HepG2 (cell line): ENCODE data around the gene DYNC1LI1. TPM values are rescaled to one million over a fixed set of nuclear protein-coding genes. Genes with fewer than 3 reads are reported as not detected.

ENCODE experiments used
- ATAD3A ChIP-seq: sonication (generic); formaldehyde crosslinking; IDR thresholded peaks from 2 replicates; pipeline ENCODE4 v1.4.0; 2020; ENCODE audit warnings: missing genetic modification reagents
- JUNB ChIP-seq: sonication (generic); formaldehyde crosslinking; IDR thresholded peaks from 2 replicates; pipeline ENCODE4 v1.8.0; 2022; ENCODE audit warnings: missing genetic modification reagents, mild to moderate bottlenecking, borderline replicate concordance
- ZNF3 ChIP-seq: IDR thresholded peaks from 2 replicates; pipeline ENCODE4 v1.7.0; 2017; ENCODE audit warnings: inconsistent platforms
- ZNF75D ChIP-seq: sonication (generic); formaldehyde crosslinking; IDR thresholded peaks from 2 replicates; pipeline ENCODE4 v1.8.1; 2023; ENCODE audit warnings: missing genetic modification reagents, mild to moderate bottlenecking, borderline replicate concordance
- polyA plus RNA-seq, 8 experiments: library from polyadenylated mRNA; depleted of rRNA in 3 of 8; stranded (reverse) in 7 of 8; unstranded in 1 of 8; fragments of >200 nt; fragmentation: Illumina TruSeq in 4 of 8; extraction: Trizol in 4 of 8; gene quantifications; 2 replicates each; pipeline versions ENCODE4 v1.2.1 to v1.2.3, GENCODE V29; 2011 to 2016; ENCODE audit warnings: low read depth in 4 of 8, missing spikeins in 1 of 8, mixed read lengths in 1 of 8; ENCODE audit not compliant: insufficient read depth in 1 of 8
- total RNA-seq, 5 experiments: library from RNA; depleted of rRNA; stranded (reverse); fragments of >200 nt; fragmentation: Illumina TruSeq; extraction: Trizol; gene quantifications; 2 replicates each; pipeline ENCODE4 v1.2.3, GENCODE V29; 2016; ENCODE audit warnings: low read depth in 1 of 5
- TF ChIP-seq, protein P1 (sequence below): sonication (generic); formaldehyde crosslinking; IDR thresholded peaks from 2 replicates; pipeline ENCODE4 v1.4.0; 2020; ENCODE audit warnings: missing genetic modification reagents, borderline replicate concordance
- TF ChIP-seq, protein P2 (sequence below): sonication (generic); formaldehyde crosslinking; conservative IDR thresholded peaks from 2 replicates; pipeline ENCODE4 v1.4.0; 2020; ENCODE audit warnings: mild to moderate bottlenecking, missing genetic modification reagents, moderate library complexity
- TF ChIP-seq, protein P3 (sequence below): sonication (generic); formaldehyde crosslinking; IDR thresholded peaks from 2 replicates; pipeline ENCODE4 v1.4.0; 2020; ENCODE audit warnings: missing genetic modification reagents, borderline replicate concordance

Gene DYNC1LI1
- total and polyA plus RNA-seq, 2 of the 13 experiments (the other 11 are each of a cell fraction or from before 2014, with no cell fraction given) = 13.4 to 37.1 TPM

DNA sequence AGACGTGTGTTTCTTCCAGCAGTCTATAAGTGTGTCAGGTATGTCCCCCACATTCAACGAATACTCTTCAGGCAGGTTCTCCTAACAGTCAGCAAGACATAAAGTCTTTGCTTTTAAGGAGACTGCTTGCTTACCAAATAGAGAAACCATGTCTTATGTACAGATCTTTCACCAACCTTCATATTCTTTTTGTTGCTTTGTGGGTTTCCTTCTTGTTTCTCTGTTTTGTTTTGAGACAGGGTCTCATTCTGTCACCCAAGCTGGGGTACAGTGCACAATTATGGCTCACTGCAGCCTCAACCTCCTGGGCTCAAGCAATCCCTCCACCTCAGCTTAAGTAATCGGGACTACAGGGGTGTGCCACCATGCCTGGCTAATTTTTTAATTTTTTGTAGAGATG is 14.3 kb downstream of the DYNC1LI1 start (continued):
- TF ChIP-seq, protein P1, sequence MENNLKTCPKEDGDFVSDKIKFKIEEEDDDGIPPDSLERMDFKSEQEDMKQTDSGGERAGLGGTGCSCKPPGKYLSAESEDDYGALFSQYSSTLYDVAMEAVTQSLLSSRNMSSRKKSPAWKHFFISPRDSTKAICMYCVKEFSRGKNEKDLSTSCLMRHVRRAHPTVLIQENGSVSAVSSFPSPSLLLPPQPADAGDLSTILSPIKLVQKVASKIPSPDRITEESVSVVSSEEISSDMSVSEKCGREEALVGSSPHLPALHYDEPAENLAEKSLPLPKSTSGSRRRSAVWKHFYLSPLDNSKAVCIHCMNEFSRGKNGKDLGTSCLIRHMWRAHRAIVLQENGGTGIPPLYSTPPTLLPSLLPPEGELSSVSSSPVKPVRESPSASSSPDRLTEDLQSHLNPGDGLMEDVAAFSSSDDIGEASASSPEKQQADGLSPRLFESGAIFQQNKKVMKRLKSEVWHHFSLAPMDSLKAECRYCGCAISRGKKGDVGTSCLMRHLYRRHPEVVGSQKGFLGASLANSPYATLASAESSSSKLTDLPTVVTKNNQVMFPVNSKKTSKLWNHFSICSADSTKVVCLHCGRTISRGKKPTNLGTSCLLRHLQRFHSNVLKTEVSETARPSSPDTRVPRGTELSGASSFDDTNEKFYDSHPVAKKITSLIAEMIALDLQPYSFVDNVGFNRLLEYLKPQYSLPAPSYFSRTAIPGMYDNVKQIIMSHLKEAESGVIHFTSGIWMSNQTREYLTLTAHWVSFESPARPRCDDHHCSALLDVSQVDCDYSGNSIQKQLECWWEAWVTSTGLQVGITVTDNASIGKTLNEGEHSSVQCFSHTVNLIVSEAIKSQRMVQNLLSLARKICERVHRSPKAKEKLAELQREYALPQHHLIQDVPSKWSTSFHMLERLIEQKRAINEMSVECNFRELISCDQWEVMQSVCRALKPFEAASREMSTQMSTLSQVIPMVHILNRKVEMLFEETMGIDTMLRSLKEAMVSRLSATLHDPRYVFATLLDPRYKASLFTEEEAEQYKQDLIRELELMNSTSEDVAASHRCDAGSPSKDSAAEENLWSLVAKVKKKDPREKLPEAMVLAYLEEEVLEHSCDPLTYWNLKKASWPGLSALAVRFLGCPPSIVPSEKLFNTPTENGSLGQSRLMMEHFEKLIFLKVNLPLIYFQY (CRISPR knock-in tag) = no peak
- TF ChIP-seq ZNF75D (CRISPR knock-in tag) (no peak), ATAD3A (CRISPR knock-in tag) (no peak), JUNB (no peak), ZNF3 (CRISPR knock-in tag) (no peak)
- TF ChIP-seq, protein P2, sequence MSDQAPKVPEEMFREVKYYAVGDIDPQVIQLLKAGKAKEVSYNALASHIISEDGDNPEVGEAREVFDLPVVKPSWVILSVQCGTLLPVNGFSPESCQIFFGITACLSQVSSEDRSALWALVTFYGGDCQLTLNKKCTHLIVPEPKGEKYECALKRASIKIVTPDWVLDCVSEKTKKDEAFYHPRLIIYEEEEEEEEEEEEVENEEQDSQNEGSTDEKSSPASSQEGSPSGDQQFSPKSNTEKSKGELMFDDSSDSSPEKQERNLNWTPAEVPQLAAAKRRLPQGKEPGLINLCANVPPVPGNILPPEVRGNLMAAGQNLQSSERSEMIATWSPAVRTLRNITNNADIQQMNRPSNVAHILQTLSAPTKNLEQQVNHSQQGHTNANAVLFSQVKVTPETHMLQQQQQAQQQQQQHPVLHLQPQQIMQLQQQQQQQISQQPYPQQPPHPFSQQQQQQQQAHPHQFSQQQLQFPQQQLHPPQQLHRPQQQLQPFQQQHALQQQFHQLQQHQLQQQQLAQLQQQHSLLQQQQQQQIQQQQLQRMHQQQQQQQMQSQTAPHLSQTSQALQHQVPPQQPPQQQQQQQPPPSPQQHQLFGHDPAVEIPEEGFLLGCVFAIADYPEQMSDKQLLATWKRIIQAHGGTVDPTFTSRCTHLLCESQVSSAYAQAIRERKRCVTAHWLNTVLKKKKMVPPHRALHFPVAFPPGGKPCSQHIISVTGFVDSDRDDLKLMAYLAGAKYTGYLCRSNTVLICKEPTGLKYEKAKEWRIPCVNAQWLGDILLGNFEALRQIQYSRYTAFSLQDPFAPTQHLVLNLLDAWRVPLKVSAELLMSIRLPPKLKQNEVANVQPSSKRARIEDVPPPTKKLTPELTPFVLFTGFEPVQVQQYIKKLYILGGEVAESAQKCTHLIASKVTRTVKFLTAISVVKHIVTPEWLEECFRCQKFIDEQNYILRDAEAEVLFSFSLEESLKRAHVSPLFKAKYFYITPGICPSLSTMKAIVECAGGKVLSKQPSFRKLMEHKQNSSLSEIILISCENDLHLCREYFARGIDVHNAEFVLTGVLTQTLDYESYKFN (CRISPR knock-in tag) = no peak
- TF ChIP-seq, protein P3, sequence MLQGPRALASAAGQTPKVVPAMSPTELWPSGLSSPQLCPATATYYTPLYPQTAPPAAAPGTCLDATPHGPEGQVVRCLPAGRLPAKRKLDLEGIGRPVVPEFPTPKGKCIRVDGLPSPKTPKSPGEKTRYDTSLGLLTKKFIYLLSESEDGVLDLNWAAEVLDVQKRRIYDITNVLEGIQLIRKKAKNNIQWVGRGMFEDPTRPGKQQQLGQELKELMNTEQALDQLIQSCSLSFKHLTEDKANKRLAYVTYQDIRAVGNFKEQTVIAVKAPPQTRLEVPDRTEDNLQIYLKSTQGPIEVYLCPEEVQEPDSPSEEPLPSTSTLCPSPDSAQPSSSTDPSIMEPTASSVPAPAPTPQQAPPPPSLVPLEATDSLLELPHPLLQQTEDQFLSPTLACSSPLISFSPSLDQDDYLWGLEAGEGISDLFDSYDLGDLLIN (CRISPR knock-in tag) = no peak
